WERI-Rb-1 (cell line): Measurements from ENCODE around the gene FNDC3B.

Source experiments
- DNase-seq: peaks from one replicate; pipeline ENCODE4 v3.0.0-alpha.2; 2020
- H3K27ac ChIP-seq: fragments of 250-450 bp; sonication (Bioruptor Pico); 2 replicates; pipeline ENCODE4 v1.5.1; 2020; ENCODE audit warnings: mild to moderate bottlenecking, moderate library complexity
- H3K27me3 ChIP-seq: fragments of 250-450 bp; sonication (Bioruptor Pico); 2 replicates; pipeline ENCODE4 v1.5.1; 2021; ENCODE audit warnings: mild to moderate bottlenecking, low read depth, moderate library complexity; ENCODE audit not compliant: insufficient read depth, severe bottlenecking
- H3K36me3 ChIP-seq: fragments of 250-450 bp; sonication (Bioruptor Pico); 2 replicates; pipeline ENCODE4 v1.5.1; 2020; ENCODE audit warnings: mild to moderate bottlenecking, moderate library complexity
- H3K4me3 ChIP-seq: 2 replicates; pipeline ENCODE4 v1.5.1; 2011; ENCODE audit warnings: low read depth, mild to moderate bottlenecking, control low read depth, low read length
- H3K9me3 ChIP-seq: fragments of 250-450 bp; sonication (Bioruptor Pico); 2 replicates; pipeline ENCODE4 v1.5.1; 2021; ENCODE audit warnings: mild to moderate bottlenecking, moderate library complexity; ENCODE audit not compliant: severe bottlenecking
- CTCF ChIP-seq: IDR thresholded peaks from 2 replicates; pipeline ENCODE4 v1.5.1; 2011; ENCODE audit warnings: low read depth, mild to moderate bottlenecking, control low read depth, inconsistent platforms, low read length

FNDC3B gene

GRCh38 chr3:172282850-172283249 lies 243.5 kb downstream of the FNDC3B start:
- H3K9me3 ChIP-seq, result no peaks in the 10 kb centered on the region
- no peaks in the 10 kb centered on the region; the same call in 1 of the 2 replicates for H3K36me3 ChIP-seq
- no peak overlapping the region for H3K4me3 ChIP-seq
- TF ChIP-seq CTCF, result no peak
- H3K27me3 ChIP-seq, result no peaks in the 10 kb centered on the region
- DNase-seq, result no peak
- H3K27ac ChIP-seq, result no peak overlapping the region

GRCh38 chr3:172283841-172284357 lies 244.5 kb downstream of the FNDC3B start:
- Histone ChIP-seq H3K27me3 (no peaks in the 10 kb centered on the region), H3K9me3 (no peaks in the 10 kb centered on the region), H3K27ac (no peak overlapping the region), H3K4me3 (no peak overlapping the region), H3K36me3 (peaks cover 6% of the 10 kb centered on the region)
- no peak for TF ChIP-seq CTCF
- no peak for DNase-seq

- Histone ChIP-seq H3K27ac (no peak overlapping the region), H3K36me3 (peaks cover 6% of the 10 kb centered on the region)
- TF ChIP-seq CTCF, result no peak
These were observed 246.5 kb downstream of the FNDC3B start for GRCh38 chr3:172285844-172286243.

GRCh38 chr3:172286548-172287148 lies 247.3 kb downstream of the FNDC3B start:
- no peak overlapping the region for H3K4me3 ChIP-seq
- no peak for DNase-seq
- no peaks in the 10 kb centered on the region for H3K9me3 ChIP-seq
- H3K36me3 ChIP-seq, result peaks cover 6% of the 10 kb centered on the region
- no peak overlapping the region for H3K27ac ChIP-seq
- no peaks in the 10 kb centered on the region for H3K27me3 ChIP-seq
- TF ChIP-seq CTCF, result no peak

More at GRCh38 chr3:172285844-172286243, 246.5 kb downstream of the FNDC3B start:
- Histone ChIP-seq H3K27me3 (no peaks in the 10 kb centered on the region), H3K9me3 (no peaks in the 10 kb centered on the region), H3K4me3 (no peak overlapping the region)
- DNase-seq, result no peak

- Histone ChIP-seq H3K9me3 (no peaks in the 10 kb centered on the region), H3K27ac (no peak overlapping the region), H3K27me3 (no peaks in the 10 kb centered on the region), H3K4me3 (no peak overlapping the region), H3K36me3 (peaks cover 6% of the 10 kb centered on the region)
- no peak for TF ChIP-seq CTCF
- DNase-seq, result no peak
These were observed 248.6 kb downstream of the FNDC3B start for GRCh38 chr3:172287937-172288477.
